Measurements from ENCODE around the gene TLR2.
"Not testable (repeated sequence)": the region's sequence is repeated elsewhere in the genome, so short reads cannot be mapped to it uniquely, and the experiment has no call there.

TLR2 gene

GRCh38 chr4:153647975-153648374 is 36.1 kb upstream of the TLR2 start:
- Histone ChIP-seq H3K4me1 (ENCODE audit: insufficient read depth, low read length) (peaks cover 9% of the 10 kb centered on the region), H3K9ac (ENCODE audit: low read depth, low read length) (no peak overlapping the region), H3K9me3 (ENCODE audit: control insufficient read depth, insufficient read depth, low read length) (peaks cover 6% of the 10 kb centered on the region), H3K36me3 (ENCODE audit: insufficient read depth, low read length) (no peaks in the 10 kb centered on the region)

DNA sequence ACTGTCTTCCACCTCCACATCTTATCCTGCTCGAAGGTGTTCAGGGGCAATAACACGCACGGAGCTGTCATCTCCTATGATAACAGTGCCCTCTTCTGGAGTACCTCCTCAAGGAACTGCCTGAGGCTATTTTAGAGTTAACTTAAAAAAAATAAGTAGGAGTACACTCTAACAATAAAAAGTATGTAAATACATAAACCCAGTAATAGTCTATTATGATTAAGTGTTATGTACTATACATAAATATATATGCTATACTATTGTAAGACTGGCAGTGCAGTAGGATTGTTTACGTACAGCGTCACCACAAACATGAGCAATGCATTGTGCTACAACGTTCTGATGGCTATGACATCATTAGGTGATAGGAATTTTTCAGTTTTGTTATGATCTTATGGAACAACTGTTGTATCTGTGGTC is 34.5 kb upstream of the TLR2 start:
- Histone ChIP-seq H3K36me3 (ENCODE audit: insufficient read depth, low read length) (no peaks in the 10 kb centered on the region), H3K9me3 (ENCODE audit: control insufficient read depth, insufficient read depth, low read length) (peaks cover 6% of the 10 kb centered on the region), H3K9ac (ENCODE audit: low read depth, low read length) (no peak overlapping the region), H3K4me1 (ENCODE audit: insufficient read depth, low read length) (peaks cover 9% of the 10 kb centered on the region)

DNA sequence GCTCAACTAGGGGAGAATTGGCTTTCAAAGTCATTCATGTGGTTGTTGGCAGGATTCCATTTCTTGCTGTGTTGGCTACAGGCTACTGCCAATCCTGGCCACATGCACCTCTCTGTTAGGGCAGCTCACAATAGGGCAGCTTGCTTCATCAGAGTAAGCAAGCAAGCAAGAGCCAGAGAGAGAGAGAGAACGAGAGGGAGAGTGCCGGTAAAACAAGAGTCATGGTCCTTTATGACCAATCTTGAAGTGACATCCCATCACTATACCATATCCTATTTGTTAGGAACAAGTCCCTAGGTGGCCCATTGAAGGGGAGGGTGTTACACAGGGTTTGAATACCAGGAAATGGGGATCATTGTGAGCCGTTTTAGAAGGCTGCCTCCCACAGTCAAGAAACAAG is 33.0 kb upstream of the TLR2 start:
- Histone ChIP-seq H3K36me3 (ENCODE audit: insufficient read depth, low read length) (no peaks in the 10 kb centered on the region), H3K4me1 (ENCODE audit: insufficient read depth, low read length) (peaks cover 9% of the 10 kb centered on the region), H3K9ac (ENCODE audit: low read depth, low read length) (no peak overlapping the region), H3K9me3 (ENCODE audit: control insufficient read depth, insufficient read depth, low read length) (no peaks in the 10 kb centered on the region)

DNA sequence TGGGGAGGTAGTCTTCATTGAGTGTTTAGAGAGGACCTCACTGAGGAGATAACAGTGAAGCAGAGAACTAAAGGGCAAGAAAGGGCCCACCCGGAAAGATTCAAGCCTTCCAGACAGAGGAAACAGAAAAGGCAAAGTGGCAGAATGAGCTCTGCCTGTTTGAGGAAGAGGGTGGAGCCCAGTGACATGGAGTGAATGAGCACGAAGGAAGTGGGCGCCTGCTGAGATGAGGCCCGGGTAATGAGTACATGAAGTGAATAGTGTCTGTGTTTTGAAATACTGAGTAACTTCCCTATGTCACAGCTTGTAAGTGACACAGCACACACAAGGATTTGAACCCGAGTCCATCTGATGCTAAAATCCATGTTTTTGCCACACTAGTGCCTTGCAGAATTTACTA is 32.5 kb upstream of the TLR2 start:
- H3K9ac ChIP-seq (ENCODE audit: low read depth, low read length): no peak overlapping the region
- H3K9me3 ChIP-seq (ENCODE audit: control insufficient read depth, insufficient read depth, low read length): no peaks in the 10 kb centered on the region
- H3K36me3 ChIP-seq (ENCODE audit: insufficient read depth, low read length): no peaks in the 10 kb centered on the region
- H3K4me1 ChIP-seq (ENCODE audit: insufficient read depth, low read length): peaks cover 9% of the 10 kb centered on the region

DNA sequence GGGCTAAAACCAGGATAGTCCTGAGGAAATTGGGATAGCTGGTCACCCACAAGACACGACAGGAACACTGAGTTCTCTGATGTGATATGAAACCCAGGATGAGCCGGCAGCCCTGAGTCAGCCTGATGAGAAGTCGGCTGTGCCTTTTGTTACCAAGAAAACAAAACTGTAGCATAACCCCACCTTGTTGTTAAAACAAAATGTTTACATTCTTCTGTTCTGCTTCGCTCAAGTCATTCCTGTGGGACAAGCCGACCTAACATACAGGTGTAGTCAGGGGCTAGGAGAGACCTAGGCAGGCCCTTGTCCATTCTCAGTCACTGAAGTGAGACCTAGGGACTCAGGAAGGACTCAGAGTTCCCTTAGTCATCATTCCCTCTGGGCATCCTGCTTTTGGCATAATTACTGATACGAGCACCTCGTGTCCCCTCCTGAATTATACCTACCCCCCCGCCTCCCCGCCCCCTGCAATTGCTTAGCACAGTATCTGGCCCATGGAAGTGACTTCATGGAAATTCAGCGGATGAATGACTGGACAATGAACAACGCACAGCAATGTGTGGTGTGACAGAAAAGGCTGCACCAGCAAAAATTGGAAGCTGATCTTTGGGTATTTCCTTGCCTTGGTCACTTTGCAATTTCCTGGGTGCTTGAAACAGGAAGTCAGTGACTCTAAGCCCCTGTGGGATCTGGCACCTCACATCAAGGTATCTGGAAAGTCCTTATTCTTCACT is 31.9 kb upstream of the TLR2 start:
- H3K4me1 ChIP-seq (ENCODE audit: insufficient read depth, low read length): peaks cover 9% of the 10 kb centered on the region
- no peaks in the 10 kb centered on the region for H3K9me3 ChIP-seq (ENCODE audit: control insufficient read depth, insufficient read depth, low read length)
- H3K36me3 ChIP-seq (ENCODE audit: insufficient read depth, low read length): no peaks in the 10 kb centered on the region
- H3K9ac ChIP-seq (ENCODE audit: low read depth, low read length): no peak overlapping the region

- H3K36me3 ChIP-seq (ENCODE audit: insufficient read depth, low read length): no peaks in the 10 kb centered on the region
Measured at GRCh38 chr4:153655002-153655541, 29.0 kb upstream of the TLR2 start.

GRCh38 chr4:153655928-153656327 is 28.2 kb upstream of the TLR2 start:
- Histone ChIP-seq H3K4me1 (ENCODE audit: insufficient read depth, low read length) (peaks cover 9% of the 10 kb centered on the region), H3K9ac (ENCODE audit: low read depth, low read length) (no peak overlapping the region), H3K36me3 (ENCODE audit: insufficient read depth, low read length) (no peaks in the 10 kb centered on the region), H3K9me3 (ENCODE audit: control insufficient read depth, insufficient read depth, low read length) (no peaks in the 10 kb centered on the region)

More at GRCh38 chr4:153655002-153655541, 29.0 kb upstream of the TLR2 start:
- H3K9me3 ChIP-seq (ENCODE audit: control insufficient read depth, insufficient read depth, low read length): no peaks in the 10 kb centered on the region
- peaks cover 9% of the 10 kb centered on the region for H3K4me1 ChIP-seq (ENCODE audit: insufficient read depth, low read length)
- no peak overlapping the region for H3K9ac ChIP-seq (ENCODE audit: low read depth, low read length)

DNA sequence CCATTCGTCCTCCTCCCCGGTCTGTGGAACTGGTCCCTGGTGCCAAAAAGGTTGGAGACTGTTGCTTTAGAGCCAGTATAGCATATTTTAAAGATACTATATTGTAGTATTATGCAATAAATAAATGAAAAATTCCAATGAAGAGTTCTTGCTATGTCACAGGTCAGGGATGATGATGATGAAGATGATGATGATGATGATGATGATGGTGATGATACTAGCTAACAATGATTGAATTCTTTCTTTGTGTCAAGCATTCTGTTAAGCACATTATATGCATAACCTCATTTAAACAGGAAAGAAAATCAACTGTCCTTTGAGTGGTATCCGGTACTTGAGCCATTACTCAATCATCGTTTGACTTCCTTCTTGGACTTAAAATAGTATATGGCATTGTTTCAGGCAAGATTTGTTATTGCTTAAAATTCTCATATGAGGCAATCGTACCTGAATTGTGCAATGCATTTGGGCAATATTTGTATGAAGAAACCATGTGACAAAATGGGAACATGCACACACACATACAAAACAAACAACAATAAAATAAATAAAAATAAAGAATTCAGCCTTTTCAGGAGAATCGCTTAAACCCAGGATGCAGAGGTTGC is 22.8 kb upstream of the TLR2 start:
- Histone ChIP-seq H3K9ac (ENCODE audit: low read depth, low read length) (no peak overlapping the region), H3K4me1 (ENCODE audit: insufficient read depth, low read length) (no peaks in the 10 kb centered on the region), H3K36me3 (ENCODE audit: insufficient read depth, low read length) (no peaks in the 10 kb centered on the region), H3K9me3 (ENCODE audit: control insufficient read depth, insufficient read depth, low read length) (no peaks in the 10 kb centered on the region)

DNA sequence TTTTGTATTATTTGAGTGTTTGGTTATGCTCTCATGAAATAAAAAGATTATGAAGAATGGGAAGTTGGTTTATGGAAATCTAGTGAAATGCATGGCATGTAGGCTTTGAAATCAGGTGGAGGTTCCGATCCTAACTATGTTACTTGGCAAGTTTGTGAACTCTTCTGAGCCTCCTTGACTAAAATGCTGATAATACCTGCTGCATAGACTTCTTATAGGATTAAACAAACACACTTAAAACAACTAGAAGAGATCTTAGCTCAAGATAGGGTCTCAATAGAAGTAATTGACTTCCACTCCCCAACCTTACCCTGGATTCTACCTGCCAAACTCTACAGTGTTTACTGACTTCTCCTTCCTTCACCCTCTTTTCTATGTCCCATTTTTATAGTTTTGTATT is 22.2 kb upstream of the TLR2 start:
- no peak overlapping the region for H3K9ac ChIP-seq (ENCODE audit: low read depth, low read length)

GRCh38 chr4:153663667-153664066 is 20.4 kb upstream of the TLR2 start:
- Histone ChIP-seq H3K36me3 (ENCODE audit: insufficient read depth, low read length) (no peaks in the 10 kb centered on the region), H3K9ac (ENCODE audit: low read depth, low read length) (no peak overlapping the region), H3K4me1 (ENCODE audit: insufficient read depth, low read length) (no peaks in the 10 kb centered on the region), H3K9me3 (ENCODE audit: control insufficient read depth, insufficient read depth, low read length) (no peaks in the 10 kb centered on the region)

More for the DNA sequence above, 22.2 kb upstream of the TLR2 start:
- no peaks in the 10 kb centered on the region for H3K4me1 ChIP-seq (ENCODE audit: insufficient read depth, low read length)
- H3K9me3 ChIP-seq (ENCODE audit: control insufficient read depth, insufficient read depth, low read length): no peaks in the 10 kb centered on the region
- H3K36me3 ChIP-seq (ENCODE audit: insufficient read depth, low read length): no peaks in the 10 kb centered on the region

GRCh38 chr4:153666505-153666904 is 17.6 kb upstream of the TLR2 start:
- not testable (repeated sequence) for H3K36me3 ChIP-seq (ENCODE audit: insufficient read depth, low read length); H3K4me1 ChIP-seq (ENCODE audit: insufficient read depth, low read length); H3K9ac ChIP-seq (ENCODE audit: low read depth, low read length); H3K9me3 ChIP-seq (ENCODE audit: control insufficient read depth, insufficient read depth, low read length)

DNA sequence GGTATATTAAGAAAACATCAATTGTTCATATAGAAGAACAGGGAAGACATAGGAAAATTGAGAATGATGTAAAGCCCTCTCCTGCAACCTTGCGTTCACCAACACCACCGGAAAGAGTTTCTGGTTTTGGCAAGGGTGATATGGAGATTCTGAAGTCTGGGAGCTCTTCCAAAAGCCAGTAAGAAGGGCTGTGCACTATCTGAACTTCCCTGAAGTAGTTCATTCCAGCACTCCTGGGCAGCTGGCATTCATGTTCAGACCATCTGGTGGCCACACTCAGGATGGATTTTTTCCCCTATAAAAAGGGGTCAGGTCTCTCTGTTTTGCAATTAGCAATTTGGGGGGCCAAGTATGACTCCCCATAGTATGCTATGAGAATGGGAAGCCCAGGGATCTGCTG is 15.4 kb upstream of the TLR2 start:
- no peaks in the 10 kb centered on the region for H3K9me3 ChIP-seq (ENCODE audit: control insufficient read depth, insufficient read depth, low read length)
- H3K36me3 ChIP-seq (ENCODE audit: insufficient read depth, low read length): no peaks in the 10 kb centered on the region
- H3K9ac ChIP-seq (ENCODE audit: low read depth, low read length): no peak overlapping the region
- H3K4me1 ChIP-seq (ENCODE audit: insufficient read depth, low read length): no peaks in the 10 kb centered on the region

- Histone ChIP-seq H3K9ac (ENCODE audit: low read depth, low read length) (no peak overlapping the region), H3K36me3 (ENCODE audit: insufficient read depth, low read length) (no peaks in the 10 kb centered on the region), H3K9me3 (ENCODE audit: control insufficient read depth, insufficient read depth, low read length) (no peaks in the 10 kb centered on the region), H3K4me1 (ENCODE audit: insufficient read depth, low read length) (no peaks in the 10 kb centered on the region)
Measured at GRCh38 chr4:153669838-153670237, 14.2 kb upstream of the TLR2 start.

GRCh38 chr4:153676486-153676885 is 7.6 kb upstream of the TLR2 start:
- Histone ChIP-seq H3K36me3 (ENCODE audit: insufficient read depth, low read length) (no peaks in the 10 kb centered on the region), H3K9me3 (ENCODE audit: control insufficient read depth, insufficient read depth, low read length) (no peaks in the 10 kb centered on the region), H3K4me1 (ENCODE audit: insufficient read depth, low read length) (no peaks in the 10 kb centered on the region), H3K9ac (ENCODE audit: low read depth, low read length) (no peak overlapping the region)

DNA sequence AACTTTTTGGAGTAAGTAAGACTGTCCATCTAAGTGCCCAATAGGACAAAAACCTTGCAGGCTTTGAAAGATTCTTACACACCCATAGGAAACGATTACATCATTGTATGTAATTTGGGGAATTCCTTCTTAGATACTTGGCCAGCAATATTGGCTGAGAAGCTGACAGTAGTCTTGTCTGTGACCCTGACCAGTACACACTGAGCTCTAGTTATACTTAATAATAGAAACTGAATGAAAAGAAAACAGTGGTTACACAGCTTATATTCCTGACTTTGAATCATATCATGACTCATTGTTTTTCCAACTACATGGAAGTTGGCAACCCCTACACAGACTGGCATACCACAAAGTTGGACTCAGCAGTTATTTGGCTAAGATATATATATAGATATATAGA is 7.1 kb upstream of the TLR2 start:
- Histone ChIP-seq H3K4me1 (ENCODE audit: insufficient read depth, low read length) (no peaks in the 10 kb centered on the region), H3K36me3 (ENCODE audit: insufficient read depth, low read length) (no peaks in the 10 kb centered on the region), H3K9ac (ENCODE audit: low read depth, low read length) (no peak overlapping the region), H3K9me3 (ENCODE audit: control insufficient read depth, insufficient read depth, low read length) (no peaks in the 10 kb centered on the region)
